Fibroblast of pulmonary artery (primary cell): ENCODE data around the gene BCORL1.

Experiments
- DNase-seq: peaks from one replicate; pipeline ENCODE4 v3.0.0-alpha.2; 2010; ENCODE audit warnings: low read depth
- H3K4me3 ChIP-seq: replicated peaks from 2 replicates; pipeline ENCODE4 v1.5.1; 2011; ENCODE audit warnings: low read depth, mild to moderate bottlenecking, control low read depth, low read length, moderate library complexity
- TF ChIP-seq, protein P1 (sequence below): IDR thresholded peaks from 2 replicates; pipeline ENCODE4 v1.5.1; 2011; ENCODE audit warnings: mild to moderate bottlenecking, control low read depth, low read length, inconsistent platforms; ENCODE audit errors: missing control alignments

The BCORL1 gene

GRCh38 chrX:129939986-129940385 lies 42.4 kb upstream of the BCORL1 start:
- TF ChIP-seq, protein P1, sequence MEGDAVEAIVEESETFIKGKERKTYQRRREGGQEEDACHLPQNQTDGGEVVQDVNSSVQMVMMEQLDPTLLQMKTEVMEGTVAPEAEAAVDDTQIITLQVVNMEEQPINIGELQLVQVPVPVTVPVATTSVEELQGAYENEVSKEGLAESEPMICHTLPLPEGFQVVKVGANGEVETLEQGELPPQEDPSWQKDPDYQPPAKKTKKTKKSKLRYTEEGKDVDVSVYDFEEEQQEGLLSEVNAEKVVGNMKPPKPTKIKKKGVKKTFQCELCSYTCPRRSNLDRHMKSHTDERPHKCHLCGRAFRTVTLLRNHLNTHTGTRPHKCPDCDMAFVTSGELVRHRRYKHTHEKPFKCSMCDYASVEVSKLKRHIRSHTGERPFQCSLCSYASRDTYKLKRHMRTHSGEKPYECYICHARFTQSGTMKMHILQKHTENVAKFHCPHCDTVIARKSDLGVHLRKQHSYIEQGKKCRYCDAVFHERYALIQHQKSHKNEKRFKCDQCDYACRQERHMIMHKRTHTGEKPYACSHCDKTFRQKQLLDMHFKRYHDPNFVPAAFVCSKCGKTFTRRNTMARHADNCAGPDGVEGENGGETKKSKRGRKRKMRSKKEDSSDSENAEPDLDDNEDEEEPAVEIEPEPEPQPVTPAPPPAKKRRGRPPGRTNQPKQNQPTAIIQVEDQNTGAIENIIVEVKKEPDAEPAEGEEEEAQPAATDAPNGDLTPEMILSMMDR, result no peak
- no peak overlapping the region for H3K4me3 ChIP-seq
- DNase-seq, result no peak

GRCh38 chrX:129940721-129941120 lies 41.7 kb upstream of the BCORL1 start:
- TF ChIP-seq, protein P1, result no peak
- H3K4me3 ChIP-seq, result no peak overlapping the region
- DNase-seq, result no peak

DNA sequence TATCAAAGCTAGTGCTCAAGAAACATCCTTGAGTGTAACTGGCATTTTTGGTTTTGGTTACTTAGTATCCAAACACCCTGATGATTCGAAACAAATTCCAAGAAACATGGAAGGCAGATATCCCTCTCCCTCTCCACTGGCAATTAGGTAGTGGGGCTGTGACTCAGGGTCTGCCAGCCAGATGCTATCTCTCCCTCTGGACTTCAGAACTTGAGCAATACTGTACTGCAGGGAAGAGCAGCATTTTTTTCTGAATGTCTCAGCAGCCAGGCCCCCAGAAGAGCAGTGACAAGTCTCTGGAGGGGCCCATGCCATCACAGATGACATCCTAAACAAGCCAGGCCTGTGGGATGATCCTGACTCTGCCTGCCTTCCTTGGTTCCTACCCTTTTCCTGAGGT lies 37.3 kb upstream of the BCORL1 start:
- TF ChIP-seq, protein P1, result no peak
- no peak overlapping the region for H3K4me3 ChIP-seq
- DNase-seq, result no peak

GRCh38 chrX:129953334-129953648 lies 29.1 kb upstream of the BCORL1 start:
- DNase-seq, result no peak
- no peak overlapping the region for H3K4me3 ChIP-seq
- TF ChIP-seq, protein P1, result no peak

DNA sequence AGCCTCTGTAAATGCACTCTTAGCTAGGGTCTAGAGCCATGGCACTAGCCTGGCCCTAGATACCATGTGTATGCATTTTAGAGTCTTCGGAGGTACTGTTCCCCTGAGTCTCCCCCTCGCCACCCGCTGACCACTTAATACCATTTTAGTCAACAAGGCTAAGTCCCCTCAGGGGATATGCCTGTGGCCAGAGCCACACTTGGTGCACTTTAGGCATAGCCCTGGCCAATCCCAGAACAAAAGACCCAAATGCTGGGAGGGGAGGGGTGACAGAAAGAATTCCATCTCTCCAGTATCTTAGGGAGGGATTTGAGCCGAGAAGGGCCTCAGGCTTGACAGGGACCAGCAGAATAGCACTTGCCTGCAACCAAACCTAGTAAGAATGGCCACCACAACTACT lies 28.6 kb upstream of the BCORL1 start:
- DNase-seq, result no peak
- TF ChIP-seq, protein P1, result no peak
- no peak overlapping the region for H3K4me3 ChIP-seq

DNA sequence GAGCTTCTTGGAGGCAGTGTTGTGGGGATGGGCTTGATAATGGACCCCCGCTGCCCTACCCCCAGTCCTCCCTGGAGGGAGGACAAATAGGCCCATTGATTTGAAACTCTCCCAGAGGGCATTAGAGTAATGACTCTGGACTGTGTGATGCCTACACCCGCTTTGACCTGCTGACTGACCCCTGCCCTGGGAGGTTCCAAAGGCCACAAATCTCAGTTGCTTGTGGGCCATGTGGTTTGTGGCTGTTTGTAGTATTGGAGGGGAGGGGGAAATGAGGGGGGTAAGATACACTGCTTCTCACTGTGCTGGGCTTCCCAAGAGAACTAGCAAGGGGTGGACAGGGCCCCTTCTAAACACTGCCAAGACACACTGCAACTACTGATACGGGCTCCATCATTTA lies 27.6 kb upstream of the BCORL1 start:
- no peak overlapping the region for H3K4me3 ChIP-seq
- TF ChIP-seq, protein P1, result no peak
- DNase-seq, result no peak

GRCh38 chrX:129955682-129956081 lies 26.8 kb upstream of the BCORL1 start:
- TF ChIP-seq, protein P1, result no peak
- no peak overlapping the region for H3K4me3 ChIP-seq
- no peak for DNase-seq
